AG09309 (cell line): ENCODE measurements around the gene IFT81.

Experiments used
- DNase-seq: peaks from one replicate; pipeline ENCODE4 v3.0.0-alpha.2; 2010; ENCODE audit warnings: low read depth
- H3K4me3 ChIP-seq: 2 replicates; pipeline ENCODE4 v1.5.1; 2011; ENCODE audit warnings: mild to moderate bottlenecking, low read depth, low read length, moderate library complexity; ENCODE audit not compliant: control insufficient read depth
- TF ChIP-seq, protein P1 (sequence below): IDR thresholded peaks from 2 replicates; pipeline ENCODE4 v1.5.1; 2011; ENCODE audit warnings: mild to moderate bottlenecking, low read depth, low read length, inconsistent platforms; ENCODE audit not compliant: insufficient read depth, control insufficient read depth; ENCODE audit errors: missing control alignments

IFT81 gene

GRCh38 chr12:110248096-110248447 is 123.9 kb downstream of the IFT81 start:
- TF ChIP-seq, protein P1, sequence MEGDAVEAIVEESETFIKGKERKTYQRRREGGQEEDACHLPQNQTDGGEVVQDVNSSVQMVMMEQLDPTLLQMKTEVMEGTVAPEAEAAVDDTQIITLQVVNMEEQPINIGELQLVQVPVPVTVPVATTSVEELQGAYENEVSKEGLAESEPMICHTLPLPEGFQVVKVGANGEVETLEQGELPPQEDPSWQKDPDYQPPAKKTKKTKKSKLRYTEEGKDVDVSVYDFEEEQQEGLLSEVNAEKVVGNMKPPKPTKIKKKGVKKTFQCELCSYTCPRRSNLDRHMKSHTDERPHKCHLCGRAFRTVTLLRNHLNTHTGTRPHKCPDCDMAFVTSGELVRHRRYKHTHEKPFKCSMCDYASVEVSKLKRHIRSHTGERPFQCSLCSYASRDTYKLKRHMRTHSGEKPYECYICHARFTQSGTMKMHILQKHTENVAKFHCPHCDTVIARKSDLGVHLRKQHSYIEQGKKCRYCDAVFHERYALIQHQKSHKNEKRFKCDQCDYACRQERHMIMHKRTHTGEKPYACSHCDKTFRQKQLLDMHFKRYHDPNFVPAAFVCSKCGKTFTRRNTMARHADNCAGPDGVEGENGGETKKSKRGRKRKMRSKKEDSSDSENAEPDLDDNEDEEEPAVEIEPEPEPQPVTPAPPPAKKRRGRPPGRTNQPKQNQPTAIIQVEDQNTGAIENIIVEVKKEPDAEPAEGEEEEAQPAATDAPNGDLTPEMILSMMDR = no peak
- DNase-seq = no peak
- no peak overlapping the region for H3K4me3 ChIP-seq

- no peak for DNase-seq
- TF ChIP-seq, protein P1 = no peak
- H3K4me3 ChIP-seq = no peak overlapping the region
Measured at GRCh38 chr12:110249105-110249504, 124.9 kb downstream of the IFT81 start.

DNA sequence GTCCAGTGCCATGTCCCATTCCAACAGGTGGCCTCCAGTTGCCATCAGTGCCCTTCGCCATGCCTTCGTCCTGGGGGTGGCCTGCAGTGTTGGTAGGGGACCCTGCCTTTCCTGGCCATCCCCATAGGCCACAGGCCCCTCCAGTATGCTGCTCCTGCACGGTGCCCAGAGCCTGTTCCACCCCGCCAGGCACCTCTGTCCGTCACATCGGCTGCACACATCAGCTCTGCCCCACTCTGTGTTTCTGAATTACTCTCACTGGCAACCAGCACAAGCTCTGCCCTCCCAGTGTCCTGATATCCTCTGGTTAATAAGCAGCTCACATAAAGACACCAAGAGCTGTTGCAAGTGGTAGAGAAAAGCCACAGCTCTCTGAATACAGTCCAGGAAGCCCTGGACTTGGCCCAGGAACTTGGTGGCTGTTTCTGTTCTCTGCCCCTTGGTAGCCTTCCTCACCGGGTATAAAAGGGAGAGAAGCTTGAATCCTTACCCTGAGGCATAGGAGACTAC is 125.6 kb downstream of the IFT81 start:
- H3K4me3 ChIP-seq = no peak overlapping the region
- DNase-seq = no peak
- TF ChIP-seq, protein P1 = no peak

GRCh38 chr12:110251381-110251780 is 127.2 kb downstream of the IFT81 start:
- no peak overlapping the region for H3K4me3 ChIP-seq
- DNase-seq = no peak
- TF ChIP-seq, protein P1 = no peak

- no peak overlapping the region for H3K4me3 ChIP-seq
- no peak for DNase-seq
- TF ChIP-seq, protein P1 = no peak
Measured at GRCh38 chr12:110252716-110253115, 128.6 kb downstream of the IFT81 start.

DNA sequence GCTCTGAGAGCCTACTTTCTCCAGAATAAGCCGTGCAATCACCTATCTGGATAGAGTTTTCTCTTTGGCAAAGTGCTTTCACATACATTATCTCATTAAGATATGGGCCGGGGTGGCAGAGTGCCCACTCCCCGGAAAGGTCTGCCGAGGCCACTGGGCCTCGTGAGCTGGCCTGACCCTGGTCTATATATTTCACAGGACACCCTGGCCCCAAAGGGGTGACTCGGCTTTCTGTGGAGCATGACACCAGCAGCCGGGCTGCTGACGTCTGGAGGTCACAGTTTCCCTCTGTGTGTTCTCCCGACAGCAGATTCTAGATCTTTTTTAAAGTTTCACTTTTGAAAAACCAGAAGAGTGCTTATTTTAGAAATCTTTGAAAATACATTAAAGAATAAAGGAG is 129.0 kb downstream of the IFT81 start:
- no peak overlapping the region for H3K4me3 ChIP-seq
- TF ChIP-seq, protein P1 = no peak
- DNase-seq = no peak
